NCI-H524 treated with DMSO at 0.1 percent for 48 hours (cell line): ENCODE data around the gene DDI2.

ENCODE experiments used
- DNase-seq: peaks from one replicate; lab custom pipeline; 2025; lab: John Stamatoyannopoulos, UW

Gene DDI2

DNA sequence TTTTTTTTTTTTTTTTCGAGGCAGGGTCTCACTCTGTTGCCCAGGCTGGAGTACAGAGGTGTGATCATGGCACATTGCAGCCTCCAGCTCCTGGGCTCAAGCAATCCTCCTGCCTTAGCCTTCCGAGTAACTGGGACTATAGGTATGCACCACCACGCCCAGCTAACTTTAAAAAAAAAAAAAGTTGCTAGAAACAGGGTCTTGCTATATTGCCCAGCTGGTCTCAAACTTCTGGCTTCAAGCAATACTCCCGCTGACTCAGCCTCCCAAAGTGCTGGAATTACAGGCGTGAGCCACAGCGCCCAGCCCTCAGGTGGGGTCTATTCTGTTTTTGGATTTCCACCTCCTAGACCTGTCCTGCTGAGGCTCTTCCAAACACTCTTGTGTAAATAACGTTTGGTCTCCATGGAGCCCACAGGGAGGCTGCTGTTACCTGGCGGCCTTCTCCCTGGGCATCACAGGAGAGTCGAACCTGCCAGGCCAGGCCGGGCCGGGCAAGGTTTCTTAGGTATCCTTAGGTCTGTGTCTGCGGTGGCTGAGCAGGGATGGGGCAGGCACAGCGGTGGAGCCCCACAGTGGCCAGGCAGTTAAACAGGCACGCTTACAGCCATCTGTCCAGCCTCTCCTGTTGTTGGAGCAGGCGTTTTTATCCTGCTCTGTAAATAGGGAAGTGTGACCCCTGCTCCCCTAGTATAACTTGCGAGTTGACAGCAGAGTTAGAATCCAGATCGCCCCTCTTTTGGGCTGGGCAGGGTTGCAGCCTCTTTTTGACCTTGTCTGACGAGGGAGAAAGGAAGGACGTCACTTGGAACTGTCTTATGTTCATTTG, 85.7 kb downstream of the DDI2 start:
- no peak for DNase-seq

DNA sequence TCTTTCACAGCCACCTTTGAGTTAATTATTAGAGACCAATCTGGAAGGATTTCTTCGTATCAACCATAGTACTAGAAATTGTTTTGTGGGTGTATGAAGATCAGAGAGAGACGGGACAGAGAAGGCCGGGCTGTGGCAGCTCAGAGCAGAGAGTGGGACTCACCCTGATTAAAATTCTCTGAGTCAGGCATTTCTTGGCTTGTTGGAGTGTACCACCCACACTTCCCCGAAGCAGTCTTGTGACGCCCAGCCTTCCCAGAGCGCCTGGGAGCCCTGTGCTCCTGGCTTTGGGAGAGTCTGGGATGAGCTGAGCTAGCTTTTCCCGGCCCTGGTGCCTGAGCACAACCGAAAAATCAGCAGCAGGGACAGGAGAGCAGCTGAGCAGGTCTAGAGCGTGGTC, 86.3 kb downstream of the DDI2 start:
- DNase-seq: no peak

DNA sequence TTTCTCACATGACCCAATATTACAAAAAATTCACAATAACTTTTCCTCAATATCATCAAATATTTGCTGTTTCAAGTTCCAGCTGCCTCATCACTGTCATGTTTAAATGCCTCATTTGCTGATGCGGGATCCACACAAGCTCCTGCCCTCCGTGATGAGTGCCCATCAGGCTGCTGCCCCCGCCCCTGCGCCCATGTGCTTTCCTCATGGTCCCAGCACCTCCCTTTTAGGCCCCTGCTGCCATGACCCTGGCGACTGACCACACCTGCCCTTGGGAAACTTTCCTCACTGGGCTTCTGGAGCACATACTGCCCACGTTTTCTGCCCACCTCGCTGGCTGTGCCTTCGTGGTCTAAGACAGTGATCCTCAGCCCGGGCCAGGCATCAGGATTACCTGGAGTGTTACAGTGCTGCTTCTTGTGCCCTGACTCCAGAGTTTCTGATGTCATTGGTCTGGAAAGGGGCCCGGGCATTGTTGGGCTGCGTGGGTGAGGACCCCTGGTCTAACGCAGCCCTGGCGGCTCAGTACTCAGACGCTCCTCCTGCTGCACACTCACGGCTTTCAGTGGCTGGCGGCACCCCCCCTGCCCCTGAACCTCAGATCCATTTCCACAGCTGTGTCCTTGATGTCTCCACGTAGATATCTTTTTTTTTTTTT, 87.4 kb downstream of the DDI2 start:
- no peak for DNase-seq

DNA sequence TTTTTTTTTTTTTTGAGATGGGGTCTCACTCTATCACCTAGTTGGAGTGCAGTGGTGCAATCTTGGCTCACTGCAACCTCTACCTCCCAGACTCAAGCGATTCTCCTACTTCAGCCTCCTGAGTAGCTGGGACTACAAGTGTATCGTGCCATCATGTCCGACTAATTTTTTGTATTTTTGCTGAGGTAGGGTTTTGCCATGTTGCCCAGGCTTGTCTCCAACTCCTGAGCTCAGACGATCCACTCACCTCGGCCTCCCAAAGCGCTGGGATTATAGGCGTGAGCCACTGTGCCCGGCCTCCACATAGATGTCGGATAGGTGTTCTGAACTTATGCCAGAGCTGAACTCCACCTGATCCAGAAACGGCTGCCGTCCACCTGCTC, 87.9 kb downstream of the DDI2 start:
- DNase-seq: no peak

DNA sequence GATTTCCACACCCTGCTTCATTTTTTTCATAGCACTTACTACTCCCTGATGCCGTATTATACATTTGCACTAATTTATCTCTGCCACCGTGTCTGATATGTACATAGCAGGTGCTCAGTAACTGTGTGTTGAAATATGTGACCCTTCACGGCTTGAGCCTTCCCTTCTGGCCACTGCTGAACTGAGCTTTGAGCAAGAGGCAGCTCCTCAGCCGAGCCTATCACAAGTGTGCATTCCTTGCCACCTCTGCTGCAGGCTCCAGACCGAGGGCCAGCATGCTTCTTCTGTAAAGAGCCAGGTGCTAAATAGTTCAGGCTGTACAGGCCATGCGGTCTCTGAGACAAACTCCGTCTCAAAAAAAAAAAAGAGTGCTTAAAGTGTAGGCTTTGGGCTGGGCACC, 89.5 kb downstream of the DDI2 start:
- DNase-seq: no peak

DNA sequence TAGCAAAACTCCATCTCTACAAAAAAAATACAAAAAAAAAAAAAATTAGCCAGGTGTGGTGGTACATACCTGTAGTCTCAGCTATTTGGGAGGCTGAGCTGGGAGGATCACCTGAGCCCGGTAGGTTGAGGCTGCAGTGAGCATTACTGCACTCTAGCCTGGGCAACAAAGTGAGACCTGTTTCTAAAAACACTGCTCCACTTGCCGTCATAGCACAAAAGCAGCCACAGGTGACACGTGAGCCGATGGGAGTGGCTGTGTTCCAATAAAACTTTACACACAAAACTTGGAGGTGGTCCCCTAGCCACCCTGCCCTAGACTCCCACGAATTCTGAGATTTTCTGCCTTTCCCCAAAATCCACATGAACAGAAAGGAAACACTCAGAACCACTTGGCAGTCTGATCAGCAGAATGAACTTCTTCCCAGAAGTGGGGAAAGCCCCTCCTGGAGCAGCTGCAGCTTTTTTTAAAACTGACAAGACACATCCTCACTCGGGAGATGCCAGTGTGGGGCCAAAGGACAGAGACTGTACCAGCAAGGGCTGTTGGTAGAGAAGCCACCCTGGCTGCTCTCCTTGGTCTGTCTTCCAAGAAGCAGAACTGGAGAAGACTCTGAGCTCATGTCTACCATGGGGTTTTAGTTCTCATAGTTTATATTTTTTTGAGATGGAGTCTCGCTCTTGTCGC, 90.1 kb downstream of the DDI2 start:
- DNase-seq: no peak

DNA sequence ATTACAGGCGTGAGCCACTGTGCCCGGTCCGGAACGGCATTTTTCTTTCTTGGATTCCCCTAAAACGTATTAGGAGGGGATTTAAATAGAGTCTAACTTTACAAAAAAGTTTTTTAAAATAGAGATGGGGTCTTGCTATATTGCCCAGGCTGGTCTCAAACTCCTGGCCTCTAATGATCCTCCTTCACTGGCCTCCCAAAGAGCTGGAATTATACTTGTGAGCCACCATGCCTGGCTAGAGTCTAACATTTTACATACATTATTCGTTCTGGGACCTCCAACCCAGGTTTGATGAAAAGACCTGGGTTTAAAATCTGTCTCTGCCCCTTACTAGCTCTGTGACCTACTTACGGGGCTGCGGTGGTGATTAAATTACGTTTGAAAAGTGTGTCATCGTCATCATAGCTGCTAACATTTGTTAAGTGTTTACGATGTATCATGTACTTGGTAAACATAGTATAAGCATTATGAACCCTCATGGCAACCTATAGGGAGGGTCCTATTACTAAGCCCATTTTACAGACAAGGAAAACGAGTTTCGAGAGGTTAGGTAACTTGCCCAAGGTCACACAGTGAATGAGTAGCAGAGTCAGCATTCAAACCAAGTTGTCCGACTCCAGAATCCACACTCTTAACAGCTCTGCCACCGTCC, 91.4 kb downstream of the DDI2 start:
- no peak for DNase-seq

DNA sequence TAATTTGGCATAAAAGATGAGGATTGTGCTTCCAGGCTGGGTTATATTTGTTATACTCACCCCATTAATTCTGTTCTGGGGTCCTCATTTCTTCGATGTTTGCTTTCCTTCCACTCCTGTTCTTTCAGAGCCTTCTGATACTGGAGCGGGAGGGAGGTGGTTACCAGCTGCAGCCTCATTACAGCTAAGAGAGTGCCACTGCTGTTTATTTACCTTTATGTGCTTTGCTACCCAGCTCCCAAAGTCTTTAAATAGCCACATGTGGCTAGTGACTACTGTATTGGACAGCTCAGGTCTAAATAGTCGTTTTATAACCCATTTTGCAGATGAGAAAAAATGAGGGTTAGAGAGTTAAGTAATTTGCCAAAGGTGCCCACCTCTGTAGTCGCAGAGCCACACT, 92.0 kb downstream of the DDI2 start:
- no peak for DNase-seq

DNA sequence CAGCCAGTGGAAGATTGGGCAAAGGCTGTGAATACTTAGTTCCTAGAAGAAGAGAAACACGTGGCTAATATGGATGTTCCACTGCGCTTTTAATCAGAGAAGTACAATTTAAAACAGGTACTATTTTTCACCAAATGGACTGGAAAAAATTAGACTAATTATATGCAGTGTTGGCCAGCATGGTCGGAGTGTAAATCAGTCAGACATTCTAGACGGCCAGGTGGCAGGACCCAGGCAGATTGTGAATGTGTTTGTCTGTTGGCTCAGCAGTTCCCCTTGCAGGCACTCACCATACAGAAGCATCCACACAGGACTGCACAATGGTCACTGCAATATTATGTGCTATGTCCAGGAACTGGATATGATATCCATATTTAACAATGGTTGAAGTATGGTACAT, 94.9 kb downstream of the DDI2 start:
- no peak for DNase-seq

DNA sequence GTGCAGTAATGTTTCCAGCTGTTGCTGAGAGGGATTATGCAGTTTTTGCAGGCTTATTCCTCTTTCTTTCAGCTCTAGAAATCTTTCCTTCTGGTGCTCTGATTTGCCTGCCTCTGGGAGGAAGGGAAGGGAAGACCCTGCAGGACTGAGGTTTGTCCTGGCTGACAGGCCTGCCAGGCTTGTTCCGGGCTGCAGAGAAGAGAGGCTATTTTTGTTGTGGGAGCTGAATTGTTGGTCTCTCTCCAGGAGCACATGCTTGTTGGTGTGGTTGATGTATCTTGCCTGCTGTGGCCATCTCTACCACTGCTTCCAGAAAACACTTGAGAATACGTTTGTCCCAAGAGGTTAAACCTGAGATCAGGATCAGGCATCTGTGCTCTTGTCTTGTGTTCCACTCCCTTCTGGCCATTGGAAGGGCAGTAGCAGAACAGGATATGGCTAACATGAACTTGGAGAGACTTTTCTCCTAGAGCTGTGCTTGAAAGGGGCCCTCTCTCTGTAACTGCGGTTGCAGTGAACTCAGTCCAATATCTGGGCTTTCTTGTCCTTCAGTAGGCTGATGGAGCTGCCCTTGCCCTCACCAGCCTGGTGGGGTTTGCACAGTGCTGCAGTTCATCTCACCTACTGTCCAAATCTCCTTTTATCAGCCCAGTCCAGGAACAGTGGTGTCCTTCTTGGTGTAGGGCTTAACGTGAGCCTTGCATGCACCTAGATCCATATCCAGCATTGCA, 97.3 kb downstream of the DDI2 start:
- DNase-seq: no peak

DNA sequence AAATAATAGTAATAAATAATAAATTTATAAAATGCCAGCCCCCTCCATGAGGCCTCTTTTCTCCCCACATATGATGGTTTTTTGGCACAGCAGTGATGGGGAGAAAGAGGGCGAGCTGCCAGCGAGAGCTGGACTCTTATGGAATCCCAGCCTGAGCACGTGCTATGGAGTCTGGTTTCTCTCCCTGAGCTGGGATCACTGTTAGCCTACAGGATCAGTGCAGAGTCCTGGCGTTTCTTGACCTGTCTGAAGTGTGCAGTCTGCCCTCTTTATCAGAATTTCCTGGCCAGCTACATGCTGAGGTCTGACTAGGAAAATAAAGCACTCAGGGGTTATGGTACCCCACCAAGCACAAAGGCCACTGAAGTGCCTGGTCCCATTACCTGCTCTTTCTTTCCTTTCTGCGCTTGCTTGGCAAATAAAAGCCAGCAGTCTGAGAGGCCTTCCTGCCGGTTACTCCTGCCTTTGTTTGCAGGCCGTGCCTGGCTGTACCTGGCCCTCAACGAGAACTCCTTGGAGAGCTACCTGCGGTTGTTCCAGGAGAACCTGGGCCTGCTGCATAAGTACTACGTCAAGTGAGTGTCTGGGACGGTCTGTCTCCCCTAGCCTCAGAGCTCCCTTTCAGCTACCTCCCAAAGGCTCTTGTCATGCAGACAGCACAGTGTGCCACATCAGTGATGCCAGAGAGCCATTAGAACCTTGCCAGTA, 100.3 kb downstream of the DDI2 start:
- no peak for DNase-seq

DNA sequence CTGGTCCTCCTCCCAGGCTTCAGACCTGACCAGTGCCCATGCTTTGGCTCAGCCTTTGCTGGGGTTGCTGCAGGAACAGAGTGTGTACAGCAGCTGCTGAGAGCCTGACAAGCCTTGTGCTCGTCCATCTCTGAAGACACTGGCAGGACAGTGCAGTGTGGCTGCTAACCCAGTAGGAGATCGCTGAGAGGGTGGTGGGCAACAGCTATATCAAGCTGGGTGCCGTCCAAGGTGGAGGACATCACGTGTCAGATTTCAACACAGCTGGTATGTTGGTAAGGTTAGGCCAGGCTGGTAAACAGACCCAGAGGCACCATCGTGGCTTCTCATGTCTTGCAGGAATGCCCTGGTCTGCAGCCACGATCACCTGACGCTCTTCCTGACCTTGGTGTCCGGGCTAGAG, 100.9 kb downstream of the DDI2 start:
- DNase-seq: no peak
